Measurements from ENCODE around the gene NDUFS6.

DNA sequence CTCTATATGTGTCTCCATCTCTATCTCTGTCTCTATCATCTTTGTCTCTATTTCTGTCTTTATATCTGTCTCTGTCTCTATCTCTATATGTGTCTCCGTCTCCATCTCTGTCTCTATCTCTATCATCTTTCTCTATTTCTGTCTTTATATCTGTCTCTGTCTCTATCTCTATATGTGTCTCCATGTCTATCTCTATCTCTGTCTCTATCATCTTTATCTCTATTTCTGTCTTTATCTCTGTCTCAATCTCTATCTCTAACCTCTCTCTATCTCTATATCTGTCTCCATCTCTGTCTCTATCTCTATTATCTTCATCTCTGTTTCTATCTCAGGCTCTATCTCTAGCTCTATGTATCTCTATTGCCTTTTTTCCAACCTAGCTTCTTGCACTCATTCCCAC is 44.5 kb downstream of the NDUFS6 start:
- TF ChIP-seq, protein P1, sequence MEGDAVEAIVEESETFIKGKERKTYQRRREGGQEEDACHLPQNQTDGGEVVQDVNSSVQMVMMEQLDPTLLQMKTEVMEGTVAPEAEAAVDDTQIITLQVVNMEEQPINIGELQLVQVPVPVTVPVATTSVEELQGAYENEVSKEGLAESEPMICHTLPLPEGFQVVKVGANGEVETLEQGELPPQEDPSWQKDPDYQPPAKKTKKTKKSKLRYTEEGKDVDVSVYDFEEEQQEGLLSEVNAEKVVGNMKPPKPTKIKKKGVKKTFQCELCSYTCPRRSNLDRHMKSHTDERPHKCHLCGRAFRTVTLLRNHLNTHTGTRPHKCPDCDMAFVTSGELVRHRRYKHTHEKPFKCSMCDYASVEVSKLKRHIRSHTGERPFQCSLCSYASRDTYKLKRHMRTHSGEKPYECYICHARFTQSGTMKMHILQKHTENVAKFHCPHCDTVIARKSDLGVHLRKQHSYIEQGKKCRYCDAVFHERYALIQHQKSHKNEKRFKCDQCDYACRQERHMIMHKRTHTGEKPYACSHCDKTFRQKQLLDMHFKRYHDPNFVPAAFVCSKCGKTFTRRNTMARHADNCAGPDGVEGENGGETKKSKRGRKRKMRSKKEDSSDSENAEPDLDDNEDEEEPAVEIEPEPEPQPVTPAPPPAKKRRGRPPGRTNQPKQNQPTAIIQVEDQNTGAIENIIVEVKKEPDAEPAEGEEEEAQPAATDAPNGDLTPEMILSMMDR (IDR thresholded peaks at IDR 0.05) = no peak
- no peak for TF ChIP-seq POLR2A (IDR thresholded peaks at IDR 0.05)

All from heart left ventricle (tissue), 13 donors.